ENCODE data around the gene SPPL2B. TPM values are rescaled to one million over a fixed set of nuclear protein-coding genes. Genes with fewer than 3 reads are reported as not detected.
A peak's percentile ranks its signal among the peaks of the same experiment; 100 is the strongest.

SPPL2B gene
- total RNA-seq, 1 donor, result 25.5 TPM

DNA sequence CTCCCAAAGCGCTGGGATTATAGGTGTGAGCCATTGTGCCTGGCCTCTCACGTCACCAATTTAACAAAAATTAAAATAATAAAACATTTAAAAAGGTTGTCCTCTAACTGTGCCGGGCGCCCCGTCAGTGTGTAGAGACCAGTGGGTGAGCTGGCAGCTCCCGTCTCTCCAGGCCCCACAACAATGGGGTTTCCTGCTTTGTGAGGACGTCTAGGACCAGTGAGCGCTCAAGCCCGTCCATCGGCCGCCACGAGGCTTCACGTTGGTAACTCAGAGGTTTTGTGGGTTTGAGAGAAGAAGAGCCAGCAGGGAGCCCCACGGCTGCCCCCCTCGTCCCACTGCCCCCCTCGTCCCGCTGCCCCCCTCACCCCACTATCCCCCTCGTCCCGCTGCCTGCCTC, 4.8 kb upstream of the SPPL2B start:
- H3K4me3 ChIP-seq (ENCODE audit: low read depth, low read length), result no peak overlapping the region
- TF ChIP-seq, protein P1, sequence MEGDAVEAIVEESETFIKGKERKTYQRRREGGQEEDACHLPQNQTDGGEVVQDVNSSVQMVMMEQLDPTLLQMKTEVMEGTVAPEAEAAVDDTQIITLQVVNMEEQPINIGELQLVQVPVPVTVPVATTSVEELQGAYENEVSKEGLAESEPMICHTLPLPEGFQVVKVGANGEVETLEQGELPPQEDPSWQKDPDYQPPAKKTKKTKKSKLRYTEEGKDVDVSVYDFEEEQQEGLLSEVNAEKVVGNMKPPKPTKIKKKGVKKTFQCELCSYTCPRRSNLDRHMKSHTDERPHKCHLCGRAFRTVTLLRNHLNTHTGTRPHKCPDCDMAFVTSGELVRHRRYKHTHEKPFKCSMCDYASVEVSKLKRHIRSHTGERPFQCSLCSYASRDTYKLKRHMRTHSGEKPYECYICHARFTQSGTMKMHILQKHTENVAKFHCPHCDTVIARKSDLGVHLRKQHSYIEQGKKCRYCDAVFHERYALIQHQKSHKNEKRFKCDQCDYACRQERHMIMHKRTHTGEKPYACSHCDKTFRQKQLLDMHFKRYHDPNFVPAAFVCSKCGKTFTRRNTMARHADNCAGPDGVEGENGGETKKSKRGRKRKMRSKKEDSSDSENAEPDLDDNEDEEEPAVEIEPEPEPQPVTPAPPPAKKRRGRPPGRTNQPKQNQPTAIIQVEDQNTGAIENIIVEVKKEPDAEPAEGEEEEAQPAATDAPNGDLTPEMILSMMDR (IDR thresholded peaks at IDR 0.05; ENCODE audit: insufficient read depth, low read depth, low read length), result no peak
- no peak for DNase-seq (ENCODE audit: low read depth)

- TF ChIP-seq, protein P1 (IDR thresholded peaks at IDR 0.05; ENCODE audit: insufficient read depth, low read depth, low read length), result no peak
- H3K4me3 ChIP-seq (ENCODE audit: low read depth, low read length), result no peak overlapping the region
- DNase-seq (ENCODE audit: low read depth), result no peak
Measured at GRCh38 chr19:2324220-2324948, 4.1 kb upstream of the SPPL2B start.

- no peak for DNase-seq (ENCODE audit: low read depth)
- no peak overlapping the region for H3K4me3 ChIP-seq (ENCODE audit: low read depth, low read length)
- TF ChIP-seq, protein P1 (IDR thresholded peaks at IDR 0.05; ENCODE audit: insufficient read depth, low read depth, low read length), result no peak
Measured at GRCh38 chr19:2325281-2326046, 3.0 kb upstream of the SPPL2B start.

DNA sequence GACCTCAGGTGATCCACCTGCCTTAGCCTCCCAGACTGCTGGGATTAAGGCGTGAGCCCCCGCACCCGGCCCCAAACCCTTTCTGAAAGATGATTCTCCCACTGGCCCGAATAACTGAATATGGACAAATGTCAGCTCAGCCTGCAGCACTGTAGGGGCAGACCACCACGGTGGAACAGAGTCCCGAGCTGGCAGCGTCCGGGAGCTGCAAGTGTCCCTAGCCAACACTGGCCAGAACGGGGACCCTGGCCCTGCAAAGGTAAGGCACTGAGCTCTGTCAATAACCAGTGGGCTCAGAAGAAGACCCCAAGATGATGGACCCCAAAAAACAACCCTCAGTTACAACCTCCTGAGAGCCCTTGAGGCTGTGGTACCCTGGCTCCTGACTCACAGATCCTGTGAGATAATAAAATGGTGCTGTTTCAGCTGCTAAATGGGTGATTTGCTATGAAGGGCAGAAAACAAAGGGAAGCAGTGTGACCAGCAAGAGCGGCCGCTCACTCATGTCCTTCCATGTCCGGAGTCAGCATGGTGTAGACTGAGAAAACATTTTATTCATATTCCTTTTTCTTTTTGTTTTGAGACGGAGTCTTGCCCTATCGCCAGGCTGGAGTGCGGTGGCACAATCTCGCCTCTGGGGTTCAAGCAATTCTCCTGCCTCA, 1.7 kb upstream of the SPPL2B start:
- H3K4me3 ChIP-seq (ENCODE audit: low read depth, low read length), result no peak overlapping the region
- no peak for DNase-seq (ENCODE audit: low read depth)
- TF ChIP-seq, protein P1 (IDR thresholded peaks at IDR 0.05; ENCODE audit: insufficient read depth, low read depth, low read length), result no peak

DNA sequence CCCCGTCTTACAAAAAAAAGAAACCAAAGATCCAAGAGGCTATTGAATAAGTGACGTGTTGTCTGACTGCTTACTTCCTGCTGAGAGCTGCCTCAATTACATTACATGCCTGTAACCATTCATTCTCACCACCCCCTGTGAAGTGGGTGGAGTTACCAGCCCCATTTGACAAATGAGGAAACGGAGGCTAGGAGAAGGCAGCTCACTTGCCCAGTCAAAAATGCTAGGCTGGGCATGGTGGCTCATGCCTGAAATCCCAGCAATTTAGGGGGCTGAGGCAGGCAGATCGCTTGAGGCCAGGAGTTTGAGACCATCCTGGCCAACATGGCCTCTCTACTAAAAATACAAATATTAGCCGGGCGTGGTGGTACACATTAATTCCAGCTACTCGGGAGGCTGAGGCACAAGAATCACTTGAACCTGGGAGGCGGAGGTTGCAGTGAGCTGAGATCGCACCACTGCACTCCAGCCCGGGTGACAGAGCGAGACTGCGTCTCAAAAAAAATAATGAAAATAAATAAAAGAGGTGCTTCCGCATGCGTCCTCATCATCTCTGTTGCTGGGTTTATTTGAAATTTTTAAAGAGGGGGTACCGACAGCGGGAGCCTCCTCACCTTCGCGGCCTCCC, 597 bp upstream of the SPPL2B start:
- DNase-seq (ENCODE audit: low read depth), result peak; percentile 79
- H3K4me3 ChIP-seq (ENCODE audit: low read depth, low read length), result peak overlapping the region; percentile 93
- TF ChIP-seq, protein P1 (IDR thresholded peaks at IDR 0.05; ENCODE audit: insufficient read depth, low read depth, low read length), result no peak

GRCh38 chr19:2329149-2329478, 630 bp downstream of the SPPL2B start:
- TF ChIP-seq, protein P1 (IDR thresholded peaks at IDR 0.05; ENCODE audit: insufficient read depth, low read depth, low read length), result no peak
- peak overlapping the region; percentile 93 for H3K4me3 ChIP-seq (ENCODE audit: low read depth, low read length)
- no peak for DNase-seq (ENCODE audit: low read depth)

Data from fibroblast of villous mesenchyme (primary cell).